Endothelial cell of umbilical vein (primary cell): ENCODE measurements around the gene NBL1. TPM values are rescaled to one million over a fixed set of nuclear protein-coding genes. Genes with fewer than 3 reads are reported as not detected.

Experiments
- BruUV-seq: library from RNA; stranded (reverse); fragments of 400-500 nt; replicated peaks from 2 replicates; lab custom pipeline; 2021; lab: Mats Ljungman, UMichigan
- CTCF ChIA-PET: fragments of 300-600, 350-600 bp; sonication (Branson Sonifier 250); formaldehyde crosslinking; loops from one replicate; lab custom pipeline; 2021; ENCODE audit warnings: antibody characterized with exemption, inconsistent platforms; lab: Charles Lee
- POLR2A ChIA-PET: fragments of 300-600, 350-600 bp; sonication (Branson Sonifier 250); formaldehyde crosslinking; loops from one replicate; lab custom pipeline; 2021; ENCODE audit warnings: antibody characterized with exemption, inconsistent platforms; lab: Charles Lee
- DNase-seq: peaks from one replicate; pipeline ENCODE4 v3.0.0-alpha.2; 2011; ENCODE audit warnings: low read depth, low spot score
- FAIRE-seq: peaks from 2 replicates; lab custom pipeline; 2011; peaks lifted over from hg19 to GRCh38; lab: Jason Lieb, UNC
- H2AFZ ChIP-seq: 2 replicates; pipeline ENCODE4 v1.6.0; 2012; ENCODE audit warnings: low read depth, low read length, control low read depth, inconsistent platforms
- H3K27ac ChIP-seq: 2 replicates; pipeline ENCODE4 v1.5.1; 2011; ENCODE audit warnings: low read depth, mild to moderate bottlenecking, control low read depth, low read length, moderate library complexity; ENCODE audit not compliant: insufficient read depth
- H3K27me3 ChIP-seq, 2 experiments: 2 replicates each; pipeline versions ENCODE4 v1.6.0 to v1.6.1; 2011; ENCODE audit warnings: low read length in 2 of 2, mixed read lengths in 1 of 2; ENCODE audit not compliant: control insufficient read depth in 2 of 2, insufficient read depth in 2 of 2
- H3K36me3 ChIP-seq, 2 experiments: 2 replicates in 1 of 2; 3 replicates in 1 of 2; pipeline ENCODE4 v1.5.1; 2011; ENCODE audit warnings: low read length in 2 of 2, mild to moderate bottlenecking in 1 of 2, moderate library complexity in 1 of 2; ENCODE audit not compliant: control insufficient read depth in 2 of 2, insufficient read depth in 2 of 2; ENCODE audit errors: extremely low read depth in 1 of 2
- H3K4me1 ChIP-seq: 3 replicates; pipeline ENCODE4 v1.5.1; 2011; ENCODE audit warnings: mild to moderate bottlenecking, low read length; ENCODE audit not compliant: control insufficient read depth, insufficient read depth; ENCODE audit errors: extremely low read depth
- H3K4me2 ChIP-seq: 2 replicates; pipeline ENCODE4 v1.6.1; 2011; ENCODE audit warnings: low read length, control low read depth, mixed read lengths; ENCODE audit not compliant: insufficient read depth
- H3K4me3 ChIP-seq, 3 experiments: fragments of 200-600 bp in 1 of 3; sonication (generic), shearing (Covaris generic) in 1 of 3; replicated peaks in 1 of 3; 2 replicates each; pipeline ENCODE4 v1.5.1; 2011 to 2016; ENCODE audit warnings: control low read depth in 3 of 3, low read length in 3 of 3, mild to moderate bottlenecking in 2 of 3, inconsistent platforms in 1 of 3, low read depth in 1 of 3, moderate library complexity in 1 of 3; ENCODE audit not compliant: insufficient read depth in 1 of 3
- H3K79me2 ChIP-seq: 2 replicates; pipeline ENCODE4 v1.6.0; 2012; ENCODE audit warnings: low read length, inconsistent platforms; ENCODE audit not compliant: control insufficient read depth, insufficient read depth
- H3K9ac ChIP-seq: replicated peaks from 2 replicates; pipeline ENCODE3; 2011; ENCODE audit warnings: low read length, control low read depth; ENCODE audit not compliant: insufficient read depth; ENCODE audit errors: extremely low read depth
- H3K9me1 ChIP-seq: replicated peaks from 3 replicates; pipeline ENCODE4 v1.6.0; 2011; ENCODE audit warnings: mild to moderate bottlenecking, low read length; ENCODE audit not compliant: control insufficient read depth, insufficient read depth; ENCODE audit errors: extremely low read depth
- H3K9me3 ChIP-seq: replicated peaks from 2 replicates; pipeline ENCODE4 v1.5.1; 2012; ENCODE audit warnings: low read length, inconsistent platforms; ENCODE audit not compliant: control insufficient read depth, insufficient read depth
- H4K20me1 ChIP-seq: replicated peaks from 2 replicates; pipeline ENCODE3; 2011; ENCODE audit warnings: mild to moderate bottlenecking, low read length; ENCODE audit not compliant: control insufficient read depth, insufficient read depth; ENCODE audit errors: extremely low read depth
- EZH2 ChIP-seq: IDR thresholded peaks from 2 replicates; pipeline ENCODE4 v1.6.1; 2012; ENCODE audit warnings: borderline replicate concordance, low read depth, mild to moderate bottlenecking, moderate library complexity, low read length, inconsistent platforms; ENCODE audit not compliant: severe bottlenecking
- FOS ChIP-seq: IDR thresholded peaks from 2 replicates; pipeline ENCODE4 v1.6.1; 2011; ENCODE audit warnings: mild to moderate bottlenecking, low read length, moderate library complexity, borderline replicate concordance; ENCODE audit not compliant: insufficient read depth
- GATA2 ChIP-seq: IDR thresholded peaks from 2 replicates; pipeline ENCODE4 v1.7.0; 2011; ENCODE audit warnings: low read depth, mild to moderate bottlenecking, moderate library complexity, mixed read lengths, low read length; ENCODE audit not compliant: insufficient read length, insufficient read depth
- JUN ChIP-seq: IDR thresholded peaks from 2 replicates; pipeline ENCODE4 v1.6.1; 2011; ENCODE audit warnings: borderline replicate concordance, low read depth; ENCODE audit not compliant: insufficient read length, insufficient read depth
- MYC ChIP-seq: IDR thresholded peaks from one replicate; pipeline ENCODE4 v1.6.1; 2011; ENCODE audit warnings: mild to moderate bottlenecking, low read depth, low read length
- POLR2A ChIP-seq: IDR thresholded peaks from 2 replicates; pipeline ENCODE4 v1.6.1; 2012; ENCODE audit warnings: low read depth, mild to moderate bottlenecking, control low read depth, low read length
- POLR2AphosphoS5 ChIP-seq: IDR thresholded peaks from 2 replicates; pipeline ENCODE4 v1.6.1; 2012; ENCODE audit warnings: low read depth, mild to moderate bottlenecking, control low read depth, low read length, moderate library complexity; ENCODE audit not compliant: insufficient read depth
- dilution Hi-C: fragments of 300-500 bp; cut with MboI; formaldehyde crosslinking; loops from one replicate; pipeline ENCODE4 v1.15.0; 2019; ENCODE audit warnings: low sequenced_read_pairs; ENCODE audit not compliant: extremely low pct_ligation_motif_present
- intact Hi-C: fragments of 100-400 bp; cut with micrococcal nuclease; formaldehyde crosslinking; loops from one replicate; pipeline ENCODE4 v1.10.0; 2022
- polyA plus RNA-seq, 4 experiments: library from polyadenylated mRNA; depleted of rRNA in 3 of 4; stranded (reverse) in 3 of 4; unstranded in 1 of 4; fragments of >200 nt; gene quantifications; 2 replicates each; pipeline versions ENCODE4 v1.2.1 to v1.2.3, GENCODE V29; 2011 to 2012; ENCODE audit warnings: missing spikeins in 1 of 4
- total RNA-seq: library from RNA; stranded (reverse); gene quantifications from 2 replicates; pipeline ENCODE4 v1.2.3, GENCODE V29; 2021
- TF ChIP-seq, protein P1 (sequence below), 2 donors: IDR thresholded peaks; 1 replicate in 1 of 2; 2 replicates in 1 of 2; pipeline ENCODE4 v1.5.1; 2011; ENCODE audit warnings: low read length in 2 of 2, mild to moderate bottlenecking in 2 of 2, moderate library complexity in 2 of 2, control low read depth in 1 of 2, inconsistent platforms in 1 of 2, low read depth in 1 of 2; ENCODE audit not compliant: insufficient read depth in 1 of 2; ENCODE audit errors: extremely low read depth in 1 of 2
- TF ChIP-seq, protein P2 (sequence below): IDR thresholded peaks from 2 replicates; pipeline ENCODE4 v1.6.1; 2011; ENCODE audit not compliant: insufficient read depth, insufficient read length

NBL1 gene
- total and polyA plus RNA-seq, 2 donors (not counting 3 experiments of a cell fraction or from before 2014, with no cell fraction given), result 36.2 to 40.5 TPM

GRCh38 chr1:19622204-19622603 lies 21.9 kb upstream of the NBL1 start:
- H3K4me2 ChIP-seq, result no peak overlapping the region
- H3K4me3 ChIP-seq, result no peak overlapping the region
- H3K4me1 ChIP-seq, result no peaks in the 10 kb centered on the region
- H3K36me3 ChIP-seq, result peaks cover 9 to 10% of the 10 kb centered on the region in 2 experiments
- intact Hi-C loops, result no loop called here
- H4K20me1 ChIP-seq, result no peaks in the 10 kb centered on the region
- POLR2A ChIA-PET, result no interaction called here
- no peak overlapping the region for H2AFZ ChIP-seq
- no TSS peak for BruUV-seq
- peaks cover 23% of the 10 kb centered on the region for H3K79me2 ChIP-seq
- DNase-seq, result no peak
- no peaks in the 10 kb centered on the region for H3K9me3 ChIP-seq
- H3K27ac ChIP-seq, result no peak overlapping the region
- FAIRE-seq, result no peak
- no peaks in the 10 kb centered on the region for H3K27me3 ChIP-seq
- TF ChIP-seq, protein P1, sequence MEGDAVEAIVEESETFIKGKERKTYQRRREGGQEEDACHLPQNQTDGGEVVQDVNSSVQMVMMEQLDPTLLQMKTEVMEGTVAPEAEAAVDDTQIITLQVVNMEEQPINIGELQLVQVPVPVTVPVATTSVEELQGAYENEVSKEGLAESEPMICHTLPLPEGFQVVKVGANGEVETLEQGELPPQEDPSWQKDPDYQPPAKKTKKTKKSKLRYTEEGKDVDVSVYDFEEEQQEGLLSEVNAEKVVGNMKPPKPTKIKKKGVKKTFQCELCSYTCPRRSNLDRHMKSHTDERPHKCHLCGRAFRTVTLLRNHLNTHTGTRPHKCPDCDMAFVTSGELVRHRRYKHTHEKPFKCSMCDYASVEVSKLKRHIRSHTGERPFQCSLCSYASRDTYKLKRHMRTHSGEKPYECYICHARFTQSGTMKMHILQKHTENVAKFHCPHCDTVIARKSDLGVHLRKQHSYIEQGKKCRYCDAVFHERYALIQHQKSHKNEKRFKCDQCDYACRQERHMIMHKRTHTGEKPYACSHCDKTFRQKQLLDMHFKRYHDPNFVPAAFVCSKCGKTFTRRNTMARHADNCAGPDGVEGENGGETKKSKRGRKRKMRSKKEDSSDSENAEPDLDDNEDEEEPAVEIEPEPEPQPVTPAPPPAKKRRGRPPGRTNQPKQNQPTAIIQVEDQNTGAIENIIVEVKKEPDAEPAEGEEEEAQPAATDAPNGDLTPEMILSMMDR (IDR thresholded peaks at IDR 0.05; ENCODE audit: extremely low read depth in 1 of 2, insufficient read depth in 1 of 2, low read depth in 1 of 2, low read length in 2 of 2), result no peak
- TF ChIP-seq, protein P2, sequence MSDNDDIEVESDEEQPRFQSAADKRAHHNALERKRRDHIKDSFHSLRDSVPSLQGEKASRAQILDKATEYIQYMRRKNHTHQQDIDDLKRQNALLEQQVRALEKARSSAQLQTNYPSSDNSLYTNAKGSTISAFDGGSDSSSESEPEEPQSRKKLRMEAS, result no peak
- TF ChIP-seq EZH2 (no peak), JUN (no peak), POLR2AphosphoS5 (no peak), MYC (no peak), FOS (no peak), POLR2A (no peak), GATA2 (no peak)
- H3K9me1 ChIP-seq, result no peaks in the 10 kb centered on the region
- CTCF ChIA-PET, result no interaction called here
- dilution Hi-C loops, result no loop called here
- no peak overlapping the region for H3K9ac ChIP-seq
